Esophagus squamous epithelium (tissue), 5 donors: ENCODE measurements around the gene RIMS3. TPM values are rescaled to one million over a fixed set of nuclear protein-coding genes. Genes with fewer than 3 reads are reported as not detected.

Source experiments
- DNase-seq: peaks from one replicate; lab custom pipeline; 2025; lab: John Stamatoyannopoulos, UW
- H3K27ac ChIP-seq, 4 donors: fragments of 200-600 bp; sonication (generic); one replicate each; pipeline ENCODE4 v1.5.1; 2016 to 2019; ENCODE audit warnings: mild to moderate bottlenecking in 1 of 4
- H3K27me3 ChIP-seq, 4 donors: fragments of 200-600 bp; sonication (generic); 1 replicate in 3 of 4; 2 replicates in 1 of 4; pipeline versions ENCODE4 v1.5.1 to v1.6.0; 2017 to 2021; ENCODE audit warnings: antibody characterized with exemption in 1 of 4
- H3K36me3 ChIP-seq, 3 donors: fragments of 200-600 bp; sonication (generic); one replicate each; pipeline ENCODE4 v1.5.1; 2016 to 2019
- H3K4me1 ChIP-seq, 3 donors: fragments of 200-600 bp; sonication (generic); one replicate each; pipeline ENCODE4 v1.5.1; 2017 to 2019
- H3K4me3 ChIP-seq, 4 donors: fragments of 200-600 bp; sonication (generic); 1 replicate in 3 of 4; 2 replicates in 1 of 4; pipeline ENCODE4 v1.5.1; 2016 to 2019; ENCODE audit warnings: mild to moderate bottlenecking in 2 of 4, moderate library complexity in 1 of 4
- H3K9me3 ChIP-seq, 3 donors: fragments of 200-600 bp; sonication (generic); one replicate each; pipeline ENCODE4 v1.5.1; 2016 to 2019
- POLR2A ChIP-seq, 4 donors: fragments of 450-650 bp; IDR thresholded peaks; one replicate each; pipeline ENCODE4 v1.6.1; 2017; ENCODE audit warnings: antibody characterized with exemption in 4 of 4, mild to moderate bottlenecking in 4 of 4, moderate library complexity in 3 of 4
- WGBS, 2 donors: methylation state at CpG; one replicate each; pipeline ENCODE4 v1.1.5; 2018; 5-methylcytosine and 5-hydroxymethylcytosine counted together
- intact Hi-C: fragments of 100-400 bp; cut with DNase I; formaldehyde crosslinking; loops from one replicate; pipeline ENCODE4 v1.15.0; 2022
- total RNA-seq, 4 donors: library from RNA; depleted of rRNA; stranded (reverse); fragments of >200 nt; gene quantifications; one replicate each; pipeline ENCODE4 v1.1.0, GENCODE V29; 2016
- TF ChIP-seq, protein P1 (sequence below), 6 experiments: fragments of 450-650 bp in 4 of 6; fragments of 200-600 bp in 2 of 6; sonication (generic) in 2 of 6; IDR thresholded peaks; one replicate each; pipeline ENCODE4 v1.5.1; 2016 to 2019; ENCODE audit warnings: antibody characterized with exemption in 6 of 6, mild to moderate bottlenecking in 4 of 6, moderate library complexity in 4 of 6
- donor health status: DM: yes; HTN: yes; CAD: no.

The RIMS3 gene
- total RNA-seq, 4 donors from 2014 or later = 1.0 to 2.5 (median 1.5) TPM

DNA sequence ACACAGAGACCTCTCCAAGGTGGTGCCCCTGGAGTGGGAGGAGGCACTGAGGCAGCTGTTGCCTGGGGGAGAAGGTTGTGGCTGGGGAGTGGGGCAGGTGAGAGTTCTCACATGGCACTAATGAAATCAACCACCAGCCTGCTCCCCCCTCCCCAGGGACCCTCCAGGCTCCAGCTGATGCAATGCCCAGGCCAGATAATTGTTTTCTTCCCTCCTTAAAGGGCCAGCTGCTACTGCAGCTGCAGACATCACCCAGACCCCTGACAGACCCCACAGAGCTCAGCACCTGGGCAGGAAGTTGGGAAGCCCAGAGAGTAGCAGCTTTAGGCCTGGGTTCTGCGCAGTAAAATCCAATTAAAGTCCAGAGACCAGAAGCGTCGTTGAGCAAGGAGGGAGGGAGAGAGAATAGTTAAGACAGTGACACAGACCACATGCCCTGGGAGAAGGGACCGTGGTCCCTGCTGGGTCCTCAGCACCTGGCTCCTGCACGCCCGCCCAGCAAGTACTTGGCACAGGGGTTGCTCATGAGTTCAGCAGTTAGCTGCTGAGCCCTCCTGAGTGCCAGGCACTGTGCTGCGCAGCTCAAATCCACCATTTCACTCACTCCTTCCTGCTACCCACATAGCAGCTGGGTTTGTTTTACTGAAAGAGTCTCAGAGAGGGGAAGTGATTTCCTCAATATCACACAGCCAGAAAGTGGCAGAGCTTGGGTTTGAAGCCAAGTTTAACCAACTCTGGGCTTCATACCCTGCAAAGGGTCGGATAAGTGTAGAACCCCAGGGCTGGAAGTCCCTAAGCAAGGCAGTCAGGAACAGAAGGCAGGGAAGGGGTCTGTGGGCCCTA lies 1.9 kb downstream of the RIMS3 start:
- DNase-seq = no peak
- Histone ChIP-seq H3K4me1 (peaks cover 9 to 41% (median 11%) of the 10 kb centered on the region in 3 donors), H3K27ac (no peak overlapping the region), H3K9me3 (no peaks in the 10 kb centered on the region), H3K27me3 (no peaks in the 10 kb centered on the region), H3K4me3 (no peak overlapping the region), H3K36me3 (no peaks in the 10 kb centered on the region)
- WGBS, 2 donors = 53 to 67% methylated on average over 7 to 8 of the region's 8 CpGs
- intact Hi-C loops = loop anchor here (10.0 kb wide), 1 partner anchor 49 kb away; no protein-coding TSS in a partner anchor
- TF ChIP-seq, protein P1, sequence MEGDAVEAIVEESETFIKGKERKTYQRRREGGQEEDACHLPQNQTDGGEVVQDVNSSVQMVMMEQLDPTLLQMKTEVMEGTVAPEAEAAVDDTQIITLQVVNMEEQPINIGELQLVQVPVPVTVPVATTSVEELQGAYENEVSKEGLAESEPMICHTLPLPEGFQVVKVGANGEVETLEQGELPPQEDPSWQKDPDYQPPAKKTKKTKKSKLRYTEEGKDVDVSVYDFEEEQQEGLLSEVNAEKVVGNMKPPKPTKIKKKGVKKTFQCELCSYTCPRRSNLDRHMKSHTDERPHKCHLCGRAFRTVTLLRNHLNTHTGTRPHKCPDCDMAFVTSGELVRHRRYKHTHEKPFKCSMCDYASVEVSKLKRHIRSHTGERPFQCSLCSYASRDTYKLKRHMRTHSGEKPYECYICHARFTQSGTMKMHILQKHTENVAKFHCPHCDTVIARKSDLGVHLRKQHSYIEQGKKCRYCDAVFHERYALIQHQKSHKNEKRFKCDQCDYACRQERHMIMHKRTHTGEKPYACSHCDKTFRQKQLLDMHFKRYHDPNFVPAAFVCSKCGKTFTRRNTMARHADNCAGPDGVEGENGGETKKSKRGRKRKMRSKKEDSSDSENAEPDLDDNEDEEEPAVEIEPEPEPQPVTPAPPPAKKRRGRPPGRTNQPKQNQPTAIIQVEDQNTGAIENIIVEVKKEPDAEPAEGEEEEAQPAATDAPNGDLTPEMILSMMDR (IDR thresholded peaks at IDR 0.05) = no peak
- no peak for TF ChIP-seq POLR2A (IDR thresholded peaks at IDR 0.05)

DNA sequence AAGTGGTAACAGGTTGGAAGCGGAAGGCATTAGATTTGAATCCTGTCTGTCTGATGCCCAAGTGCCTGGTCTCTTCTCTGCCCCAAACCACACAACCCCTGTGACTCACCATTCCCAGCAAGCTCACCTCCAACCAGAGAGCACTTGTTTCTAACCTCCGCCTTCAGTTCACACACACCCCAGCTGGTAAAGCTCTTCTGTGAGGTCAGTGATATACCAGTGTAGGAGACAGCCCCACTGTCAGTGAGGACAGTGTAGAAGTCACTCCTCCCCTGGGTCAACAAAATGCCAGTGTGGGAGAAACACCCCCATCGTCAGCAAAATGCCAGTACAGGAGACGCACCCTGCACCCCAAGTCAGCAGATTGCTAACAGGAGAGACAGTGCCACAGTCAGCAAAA lies 2.6 kb downstream of the RIMS3 start:
- whole genome bisulfite sequencing, 2 donors = 70 to 81% methylated on average over 1 to 2 of the region's 4 CpGs
- H3K27ac ChIP-seq = no peak overlapping the region
- peaks cover 9 to 39% (median 10%) of the 10 kb centered on the region in 3 donors for H3K4me1 ChIP-seq
- H3K4me3 ChIP-seq = no peak overlapping the region
- intact Hi-C loops = loop anchor here (10.0 kb wide), 1 partner anchor 48 kb away; no protein-coding TSS in a partner anchor
- H3K9me3 ChIP-seq = no peaks in the 10 kb centered on the region
- no peak for DNase-seq
- no peaks in the 10 kb centered on the region for H3K36me3 ChIP-seq
- TF ChIP-seq, protein P1 (IDR thresholded peaks at IDR 0.05) = no peak
- no peak for TF ChIP-seq POLR2A (IDR thresholded peaks at IDR 0.05)
- H3K27me3 ChIP-seq = no peaks in the 10 kb centered on the region

DNA sequence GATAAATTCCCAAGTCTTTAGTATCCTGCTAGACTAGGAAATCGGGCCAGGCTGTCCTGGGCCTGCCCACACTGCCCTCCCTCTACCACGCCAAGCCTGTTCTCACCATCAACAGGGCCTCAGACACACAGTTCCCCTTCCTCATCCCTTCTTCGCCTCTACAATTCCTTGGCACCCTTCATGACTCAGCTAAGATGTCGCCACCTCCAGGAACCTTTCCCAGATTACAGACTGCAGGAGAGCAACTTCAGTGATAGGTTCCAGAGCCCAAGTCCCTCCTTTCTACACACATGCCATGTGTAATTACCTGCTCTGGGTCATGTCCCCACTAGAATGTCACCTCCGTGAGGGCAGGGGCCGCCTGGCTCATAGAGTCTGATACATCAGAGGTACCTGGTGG lies 3.3 kb downstream of the RIMS3 start:
- intact Hi-C loops = loop anchor here (10.0 kb wide), 1 partner anchor 47 kb away; no protein-coding TSS in a partner anchor
- Histone ChIP-seq H3K4me3 (no peak overlapping the region), H3K9me3 (no peaks in the 10 kb centered on the region), H3K27me3 (no peaks in the 10 kb centered on the region), H3K36me3 (no peaks in the 10 kb centered on the region), H3K4me1 (peaks cover 9 to 39% (median 10%) of the 10 kb centered on the region in 3 donors), H3K27ac (no peak overlapping the region)
- WGBS, 2 donors = 60 to 72% methylated on average over 5 to 6 of the region's 6 CpGs
- TF ChIP-seq POLR2A (IDR thresholded peaks at IDR 0.05) = no peak
- TF ChIP-seq, protein P1 (IDR thresholded peaks at IDR 0.05) = no peak
- DNase-seq = no peak

DNA sequence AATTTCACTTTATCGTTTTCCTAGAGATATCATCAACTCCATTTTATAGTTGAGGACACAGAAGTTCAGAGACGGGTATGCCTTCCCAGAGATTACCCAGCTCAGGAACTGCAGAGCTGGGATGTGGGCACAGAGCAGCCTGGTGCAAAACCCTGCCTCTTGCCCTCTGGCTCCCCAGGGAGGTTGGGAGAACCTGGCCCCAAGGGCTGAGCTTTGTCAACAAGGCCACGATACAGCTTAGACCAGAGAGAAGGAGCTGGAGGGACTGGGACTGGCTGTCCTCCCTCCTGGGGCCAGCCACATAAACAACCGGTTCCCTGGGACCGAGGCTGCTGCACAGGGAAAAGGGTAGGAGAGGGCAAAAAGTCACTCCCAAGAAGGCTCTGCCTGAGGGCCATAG lies 3.8 kb downstream of the RIMS3 start:
- DNase-seq = no peak
- intact Hi-C loops = loop anchor here (10.0 kb wide), 1 partner anchor 47 kb away; no protein-coding TSS in a partner anchor
- H3K9me3 ChIP-seq = no peaks in the 10 kb centered on the region
- H3K4me3 ChIP-seq = no peak overlapping the region
- no peaks in the 10 kb centered on the region for H3K36me3 ChIP-seq
- WGBS, 2 donors = 66 to 100% methylated on average over 1 to 2 of the region's 5 CpGs
- H3K4me1 ChIP-seq = peaks cover 9 to 39% (median 10%) of the 10 kb centered on the region in 3 donors
- TF ChIP-seq, protein P1 (IDR thresholded peaks at IDR 0.05) = no peak
- no peak for TF ChIP-seq POLR2A (IDR thresholded peaks at IDR 0.05)
- no peak overlapping the region for H3K27ac ChIP-seq
- no peaks in the 10 kb centered on the region for H3K27me3 ChIP-seq

DNA sequence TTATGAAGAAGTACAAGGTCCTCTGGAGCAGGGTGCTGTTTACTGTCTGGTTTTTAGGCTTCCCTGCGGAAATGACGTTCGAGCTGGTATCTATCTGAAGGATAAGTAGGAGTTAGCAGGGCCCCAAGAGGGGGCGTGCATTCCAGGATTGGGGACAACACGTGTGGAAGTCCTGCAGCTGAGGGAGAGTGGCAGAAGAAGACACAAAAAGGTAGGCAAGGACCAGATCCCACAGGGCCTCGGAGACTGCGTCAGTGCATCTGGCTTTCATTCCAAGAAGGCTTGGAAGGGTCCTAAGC lies 5.9 kb downstream of the RIMS3 start:
- DNase-seq = no peak
- intact Hi-C loops = no loop called here
- no peak overlapping the region for H3K27ac ChIP-seq
- H3K4me3 ChIP-seq = no peak overlapping the region
- no peaks in the 10 kb centered on the region for H3K36me3 ChIP-seq
- WGBS, 2 donors = 70 to 83% methylated on average over 7 of the region's 7 CpGs
- TF ChIP-seq, protein P1 (IDR thresholded peaks at IDR 0.05) = no peak
- no peak for TF ChIP-seq POLR2A (IDR thresholded peaks at IDR 0.05)
- no peaks in the 10 kb centered on the region for H3K9me3 ChIP-seq
- no peaks in the 10 kb centered on the region for H3K27me3 ChIP-seq
- peaks cover 0 to 20% (median 3%) of the 10 kb centered on the region in 3 donors for H3K4me1 ChIP-seq
